GM12801 (cell line): Measurements from ENCODE around the gene DERL3.

Experiments
- CTCF ChIP-seq: IDR thresholded peaks from one replicate; pipeline ENCODE4 v1.5.1; 2011; ENCODE audit warnings: control low read depth; ENCODE audit not compliant: insufficient read length; ENCODE audit errors: extremely low read depth

DERL3 gene

GRCh38 chr22:23838681-23839468 lies at the start of gene DERL3:
TSS of gene DERL3 (minus strand) at chr22:23839006. CDS start at chr22:23838987, 19 bp downstream.
- TF ChIP-seq CTCF: no peak

- TF ChIP-seq CTCF: no peak
These were observed 45.3 kb upstream of the DERL3 start for GRCh38 chr22:23884140-23884539.

GRCh38 chr22:23883658-23884057 lies 44.9 kb upstream of the DERL3 start:
- TF ChIP-seq CTCF: no peak

- TF ChIP-seq CTCF: no peak
These were observed 43.6 kb upstream of the DERL3 start for GRCh38 chr22:23882370-23882769.

- no peak for TF ChIP-seq CTCF
These were observed 39.4 kb upstream of the DERL3 start for GRCh38 chr22:23878219-23878618.

- TF ChIP-seq CTCF: no peak
These were observed 38.8 kb upstream of the DERL3 start for GRCh38 chr22:23877566-23877965.

- no peak for TF ChIP-seq CTCF
These were observed 37.0 kb upstream of the DERL3 start for GRCh38 chr22:23875801-23876200.
